GM12878 (cell line): ENCODE measurements around the gene BCL2.

Experiments
- ATF3 ChIP-seq: IDR thresholded peaks from 2 replicates; pipeline ENCODE4 v1.6.1; 2011; ENCODE audit warnings: low read depth, mild to moderate bottlenecking, low read length, moderate library complexity, borderline replicate concordance; ENCODE audit errors: extremely low read depth
- JUNB ChIP-seq: IDR thresholded peaks from 2 replicates; pipeline ENCODE4 v1.6.1; 2016; ENCODE audit warnings: antibody characterized with exemption, mild to moderate bottlenecking
- MTA3 ChIP-seq: IDR thresholded peaks from 2 replicates; pipeline ENCODE4 v1.6.1; 2012; ENCODE audit warnings: low read length, inconsistent platforms, borderline replicate concordance
- POLR2A ChIP-seq: IDR thresholded peaks from 2 replicates; pipeline ENCODE4 v1.6.1; 2011; ENCODE audit warnings: low read depth, mild to moderate bottlenecking, low read length
- POLR2AphosphoS2 ChIP-seq: IDR thresholded peaks from 2 replicates; pipeline ENCODE4 v1.6.1; 2011; ENCODE audit warnings: low read depth, mild to moderate bottlenecking, low read length, improper control_type of control experiment, moderate library complexity
- POLR2AphosphoS5 ChIP-seq: IDR thresholded peaks from 2 replicates; pipeline ENCODE4 v1.6.1; 2011; ENCODE audit warnings: mild to moderate bottlenecking, low read length, inconsistent platforms
- SKIL ChIP-seq: fragments of 450-650 bp; IDR thresholded peaks from 2 replicates; pipeline ENCODE4 v1.6.1; 2017; ENCODE audit warnings: mild to moderate bottlenecking, low read depth, inconsistent platforms; ENCODE audit not compliant: poor library complexity, severe bottlenecking
- TBL1XR1 ChIP-seq: IDR thresholded peaks from 2 replicates; pipeline ENCODE4 v1.6.1; 2012; ENCODE audit warnings: low read depth, low read length, improper control_type of control experiment
- ZBTB33 ChIP-seq: fragments of 450-650 bp; IDR thresholded peaks from 2 replicates; pipeline ENCODE4 v1.6.1; 2017; ENCODE audit warnings: mild to moderate bottlenecking
- ZNF274 ChIP-seq: IDR thresholded peaks from one replicate; pipeline ENCODE4 v1.8.0; 2011; ENCODE audit not compliant: insufficient read length, insufficient read depth
- TF ChIP-seq, protein P1 (sequence below), 3 experiments: IDR thresholded peaks in 2 of 3; conservative IDR thresholded peaks in 1 of 3; 2 replicates each; pipeline ENCODE4 v1.5.1; 2011; ENCODE audit warnings: low read depth in 3 of 3, low read length in 3 of 3, mild to moderate bottlenecking in 3 of 3, control low read depth in 2 of 3, moderate library complexity in 2 of 3, inconsistent platforms in 1 of 3, mixed read lengths in 1 of 3; ENCODE audit not compliant: control insufficient read depth in 2 of 3, insufficient read depth in 1 of 3; ENCODE audit errors: extremely low read depth in 1 of 3
- TF ChIP-seq, protein P2 (sequence below): IDR thresholded peaks from 2 replicates; pipeline ENCODE4 v1.6.1; 2012; ENCODE audit warnings: low read depth, low read length, improper control_type of control experiment

GRCh38 chr18:63262369-63263335 lies 56.9 kb downstream of the BCL2 start:
- TF ChIP-seq, protein P1, sequence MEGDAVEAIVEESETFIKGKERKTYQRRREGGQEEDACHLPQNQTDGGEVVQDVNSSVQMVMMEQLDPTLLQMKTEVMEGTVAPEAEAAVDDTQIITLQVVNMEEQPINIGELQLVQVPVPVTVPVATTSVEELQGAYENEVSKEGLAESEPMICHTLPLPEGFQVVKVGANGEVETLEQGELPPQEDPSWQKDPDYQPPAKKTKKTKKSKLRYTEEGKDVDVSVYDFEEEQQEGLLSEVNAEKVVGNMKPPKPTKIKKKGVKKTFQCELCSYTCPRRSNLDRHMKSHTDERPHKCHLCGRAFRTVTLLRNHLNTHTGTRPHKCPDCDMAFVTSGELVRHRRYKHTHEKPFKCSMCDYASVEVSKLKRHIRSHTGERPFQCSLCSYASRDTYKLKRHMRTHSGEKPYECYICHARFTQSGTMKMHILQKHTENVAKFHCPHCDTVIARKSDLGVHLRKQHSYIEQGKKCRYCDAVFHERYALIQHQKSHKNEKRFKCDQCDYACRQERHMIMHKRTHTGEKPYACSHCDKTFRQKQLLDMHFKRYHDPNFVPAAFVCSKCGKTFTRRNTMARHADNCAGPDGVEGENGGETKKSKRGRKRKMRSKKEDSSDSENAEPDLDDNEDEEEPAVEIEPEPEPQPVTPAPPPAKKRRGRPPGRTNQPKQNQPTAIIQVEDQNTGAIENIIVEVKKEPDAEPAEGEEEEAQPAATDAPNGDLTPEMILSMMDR (IDR thresholded peaks at IDR 0.05 in 2 of 3, conservative IDR thresholded peaks at IDR 0.05 in 1 of 3; ENCODE audit: control insufficient read depth in 2 of 3, extremely low read depth in 1 of 3, insufficient read depth in 1 of 3, low read depth in 3 of 3, low read length in 3 of 3): no peak
- no peak for TF ChIP-seq POLR2A
- TF ChIP-seq, protein P2, sequence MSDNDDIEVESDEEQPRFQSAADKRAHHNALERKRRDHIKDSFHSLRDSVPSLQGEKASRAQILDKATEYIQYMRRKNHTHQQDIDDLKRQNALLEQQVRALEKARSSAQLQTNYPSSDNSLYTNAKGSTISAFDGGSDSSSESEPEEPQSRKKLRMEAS: no peak
- no peak for TF ChIP-seq POLR2AphosphoS5
- no peak for TF ChIP-seq SKIL
- TF ChIP-seq TBL1XR1: no peak
- no peak for TF ChIP-seq ATF3
- no peak for TF ChIP-seq ZBTB33
- TF ChIP-seq POLR2AphosphoS2: no peak
- no peak for TF ChIP-seq MTA3
- TF ChIP-seq ZNF274: no peak
- TF ChIP-seq JUNB: no peak
